CD14-positive monocyte (primary cell): ENCODE results near the gene MRM3. TPM values are rescaled to one million over a fixed set of nuclear protein-coding genes. Genes with fewer than 3 reads are reported as not detected.

Experiments
- DNase-seq, 3 donors: peaks; one replicate each; pipeline ENCODE4 v3.0.0-alpha.2; 2011 to 2022
- H2AFZ ChIP-seq: 2 replicates; pipeline ENCODE4 v1.6.0; 2012; ENCODE audit warnings: mild to moderate bottlenecking, low read depth, low read length, inconsistent platforms; ENCODE audit not compliant: insufficient read depth, poor library complexity, severe bottlenecking
- H3K27ac ChIP-seq, 2 donors: 1 replicate in 1 of 2; 2 replicates in 1 of 2; pipeline ENCODE4 v1.5.1; 2012 to 2013; ENCODE audit warnings: low read length in 2 of 2, control low read depth in 1 of 2, inconsistent platforms in 1 of 2, low read depth in 1 of 2, mild to moderate bottlenecking in 1 of 2
- H3K27me3 ChIP-seq, 2 donors: one replicate each; pipeline versions ENCODE4 v1.6.0 to v1.6.1; 2011 to 2013; ENCODE audit warnings: low read length in 2 of 2; ENCODE audit not compliant: control insufficient read depth in 2 of 2, insufficient read depth in 2 of 2
- H3K36me3 ChIP-seq, 2 donors: replicated peaks in 1 of 2; 1 replicate in 1 of 2; 2 replicates in 1 of 2; pipeline versions ENCODE4 v1.5.1 to v1.6.1; 2012 to 2013; ENCODE audit warnings: low read length in 2 of 2, control low read depth in 1 of 2, inconsistent platforms in 1 of 2, mild to moderate bottlenecking in 1 of 2; ENCODE audit not compliant: insufficient read depth in 2 of 2, control insufficient read depth in 1 of 2
- H3K4me1 ChIP-seq, 2 donors: 1 replicate in 1 of 2; 2 replicates in 1 of 2; pipeline versions ENCODE4 v1.5.1 to v1.6.1; 2012 to 2013; ENCODE audit warnings: low read length in 2 of 2, control low read depth in 1 of 2, inconsistent platforms in 1 of 2, mild to moderate bottlenecking in 1 of 2, moderate library complexity in 1 of 2; ENCODE audit not compliant: insufficient read depth in 2 of 2, control insufficient read depth in 1 of 2
- H3K4me2 ChIP-seq: replicated peaks from 2 replicates; pipeline ENCODE3; 2012; ENCODE audit warnings: low read length, moderate library complexity, mild to moderate bottlenecking; ENCODE audit not compliant: poor library complexity, severe bottlenecking; ENCODE audit errors: extremely low read depth
- H3K4me3 ChIP-seq, 3 experiments: fragments of 200-600 bp in 1 of 3; sonication (generic) in 1 of 3; replicated peaks in 1 of 3; 1 replicate in 2 of 3; 2 replicates in 1 of 3; pipeline ENCODE4 v1.5.1; 2011 to 2013; ENCODE audit warnings: low read length in 3 of 3, mild to moderate bottlenecking in 3 of 3, control low read depth in 2 of 3, low read depth in 2 of 3, inconsistent platforms in 1 of 3, moderate library complexity in 1 of 3
- H3K79me2 ChIP-seq: 2 replicates; pipeline ENCODE4 v1.6.0; 2012; ENCODE audit warnings: mild to moderate bottlenecking, control low read depth, inconsistent platforms, low read length, moderate library complexity; ENCODE audit not compliant: insufficient read depth
- H3K9ac ChIP-seq: 2 replicates; pipeline ENCODE4 v1.6.0; 2017; ENCODE audit warnings: low read length, mild to moderate bottlenecking; ENCODE audit not compliant: insufficient read depth, poor library complexity, severe bottlenecking
- H3K9me3 ChIP-seq, 2 donors: replicated peaks in 1 of 2; 1 replicate in 1 of 2; 2 replicates in 1 of 2; pipeline versions ENCODE4 v1.5.1 to v1.6.1; 2012 to 2013; ENCODE audit warnings: low read length in 2 of 2, control low read depth in 1 of 2; ENCODE audit not compliant: control insufficient read depth in 1 of 2, insufficient read depth in 1 of 2
- H4K20me1 ChIP-seq: 2 replicates; pipeline ENCODE4 v1.6.0; 2012; ENCODE audit warnings: mild to moderate bottlenecking, low read length, control low read depth, moderate library complexity; ENCODE audit not compliant: insufficient read depth
- H3K27ac Mint-ChIP-seq, 7 donors: one replicate each; pipeline ENCODE4 v1.8.0; 2020; ENCODE audit warnings: mild to moderate bottlenecking in 7 of 7, mixed read lengths in 7 of 7, moderate library complexity in 6 of 7, inconsistent platforms in 2 of 7
- H3K27me3 Mint-ChIP-seq, 3 donors: one replicate each; pipeline ENCODE4 v1.8.0; 2021 to 2022; ENCODE audit warnings: low read depth in 3 of 3, mild to moderate bottlenecking in 3 of 3, mixed read lengths in 3 of 3, moderate library complexity in 3 of 3, inconsistent platforms in 1 of 3
- H3K36me3 Mint-ChIP-seq, 2 donors: one replicate each; pipeline ENCODE4 v1.8.0; 2020; ENCODE audit warnings: mixed read lengths in 2 of 2, inconsistent platforms in 1 of 2, mild to moderate bottlenecking in 1 of 2
- H3K4me1 Mint-ChIP-seq: one replicate; pipeline ENCODE4 v1.8.0; 2020; ENCODE audit warnings: mild to moderate bottlenecking, mixed read lengths
- H3K4me3 Mint-ChIP-seq, 2 donors: one replicate each; pipeline ENCODE4 v1.8.0; 2020; ENCODE audit warnings: mild to moderate bottlenecking in 2 of 2, mixed read lengths in 2 of 2, moderate library complexity in 1 of 2
- H3K9me3 Mint-ChIP-seq, 7 donors: one replicate each; pipeline ENCODE4 v1.8.0; 2020 to 2022; ENCODE audit warnings: mixed read lengths in 7 of 7, mild to moderate bottlenecking in 6 of 7, moderate library complexity in 6 of 7, inconsistent platforms in 2 of 7
- WGBS: methylation state at CpG from one replicate; pipeline ENCODE4 v1.1.5; 2013; ENCODE audit warnings: missing lambda C conversion rate; ENCODE audit not compliant: insufficient coverage; 5-methylcytosine and 5-hydroxymethylcytosine counted together
- intact Hi-C, 2 donors: fragments of 100-400 bp; cut with micrococcal nuclease; formaldehyde crosslinking; loops; one replicate each; pipeline versions ENCODE4 v1.15.0 to v1.15.1; 2023
- polyA plus RNA-seq, 3 donors: library from polyadenylated mRNA; depleted of rRNA in 1 of 3; unstranded in 2 of 3; stranded (reverse) in 1 of 3; fragments of 300-500 nt in 2 of 3; fragments of >200 nt in 1 of 3; fragmentation: Illumina TruSeq in 2 of 3; gene quantifications; 1 replicate in 2 of 3; 2 replicates in 1 of 3; pipeline ENCODE4 v1.2.3, GENCODE V29; 2012 to 2021
- TF ChIP-seq, protein P1 (sequence below): fragments of 200-600 bp; IDR thresholded peaks from one replicate; pipeline ENCODE4 v1.8.0; 2022; ENCODE audit warnings: antibody characterized with exemption, mild to moderate bottlenecking

The MRM3 gene
- polyA plus RNA-seq, 3 donors = 9.3 to 15.4 (median 12.8) TPM

DNA sequence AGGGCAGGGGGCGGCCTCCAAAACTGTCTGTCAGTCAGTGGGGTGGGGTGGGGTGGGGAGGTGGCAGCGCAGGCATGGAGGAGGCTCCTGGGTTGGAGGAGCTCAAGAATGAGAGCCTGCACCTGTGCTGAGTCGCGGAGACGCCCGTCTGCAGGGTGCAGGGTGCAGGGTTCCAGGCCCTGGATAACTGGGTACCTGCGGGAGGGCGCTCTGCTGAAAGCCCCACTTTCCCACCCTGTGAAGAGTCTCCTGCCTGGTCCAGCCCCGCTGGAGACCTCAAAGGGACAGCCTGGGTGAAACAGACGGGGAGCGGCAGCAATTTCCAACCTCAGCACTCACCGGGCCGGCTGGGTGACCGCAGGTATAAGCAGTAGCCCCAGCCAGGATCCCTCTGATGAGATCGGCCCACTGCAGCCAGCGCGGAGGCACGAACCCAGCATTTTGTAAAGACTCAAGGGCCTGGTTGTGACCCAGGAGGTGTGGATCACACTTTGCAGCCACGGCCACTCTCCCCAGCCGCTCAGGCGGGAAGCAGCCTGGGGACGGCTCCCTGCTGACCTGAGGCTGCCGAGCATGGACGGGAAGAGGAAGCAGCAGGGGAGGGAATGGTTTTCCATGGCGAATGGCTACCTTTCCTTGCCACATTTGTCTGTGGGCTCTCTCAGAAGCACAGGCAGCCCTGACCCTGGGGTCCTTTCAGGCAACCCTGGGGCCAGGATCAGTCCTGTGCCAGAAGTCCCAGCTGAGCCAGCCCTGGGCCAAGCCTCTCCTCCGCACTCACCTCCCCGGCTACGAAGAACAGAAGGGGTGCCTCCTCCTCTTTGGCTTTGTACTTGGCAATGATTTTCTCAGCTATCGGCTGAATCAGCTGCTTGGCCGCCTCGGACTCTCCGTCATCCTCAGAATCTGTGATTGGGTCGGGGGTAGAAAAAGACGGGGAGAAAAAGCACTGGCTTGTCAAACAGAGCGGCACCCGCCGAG, 21.0 kb downstream of the MRM3 start:
- WGBS = 89% methylated on average over 36 of the region's 37 CpGs

More for the DNA sequence above, 21.0 kb downstream of the MRM3 start:
- Mint-ChIP-seq H3K9me3 (no peaks in the 10 kb centered on the region), H3K27ac (peak overlapping the region in 1 of 7 donors; percentile 40), H3K4me1 (no peaks in the 10 kb centered on the region), H3K27me3 (peaks cover 0 to 16% (median 8%) of the 10 kb centered on the region in 3 donors), H3K36me3 (no peaks in the 10 kb centered on the region), H3K4me3 (no peak overlapping the region)
- Histone ChIP-seq H4K20me1 (no peaks in the 10 kb centered on the region), H3K27ac (no peak overlapping the region), H3K4me3 (no peak overlapping the region), H2AFZ (no peak overlapping the region), H3K79me2 (no peaks in the 10 kb centered on the region), H3K9ac (no peak overlapping the region), H3K27me3 (no peaks in the 10 kb centered on the region), H3K4me1 (no peaks in the 10 kb centered on the region), H3K9me3 (no peaks in the 10 kb centered on the region), H3K4me2 (no peak overlapping the region), H3K36me3 (no peaks in the 10 kb centered on the region)
- DNase-seq = no peak
- intact Hi-C loops = no loop called here
- TF ChIP-seq, protein P1, sequence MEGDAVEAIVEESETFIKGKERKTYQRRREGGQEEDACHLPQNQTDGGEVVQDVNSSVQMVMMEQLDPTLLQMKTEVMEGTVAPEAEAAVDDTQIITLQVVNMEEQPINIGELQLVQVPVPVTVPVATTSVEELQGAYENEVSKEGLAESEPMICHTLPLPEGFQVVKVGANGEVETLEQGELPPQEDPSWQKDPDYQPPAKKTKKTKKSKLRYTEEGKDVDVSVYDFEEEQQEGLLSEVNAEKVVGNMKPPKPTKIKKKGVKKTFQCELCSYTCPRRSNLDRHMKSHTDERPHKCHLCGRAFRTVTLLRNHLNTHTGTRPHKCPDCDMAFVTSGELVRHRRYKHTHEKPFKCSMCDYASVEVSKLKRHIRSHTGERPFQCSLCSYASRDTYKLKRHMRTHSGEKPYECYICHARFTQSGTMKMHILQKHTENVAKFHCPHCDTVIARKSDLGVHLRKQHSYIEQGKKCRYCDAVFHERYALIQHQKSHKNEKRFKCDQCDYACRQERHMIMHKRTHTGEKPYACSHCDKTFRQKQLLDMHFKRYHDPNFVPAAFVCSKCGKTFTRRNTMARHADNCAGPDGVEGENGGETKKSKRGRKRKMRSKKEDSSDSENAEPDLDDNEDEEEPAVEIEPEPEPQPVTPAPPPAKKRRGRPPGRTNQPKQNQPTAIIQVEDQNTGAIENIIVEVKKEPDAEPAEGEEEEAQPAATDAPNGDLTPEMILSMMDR = no peak
